H1 (cell line): ENCODE data around the gene HLA-DMB.

Experiments
- CHD2 ChIP-seq: IDR thresholded peaks from 2 replicates; pipeline ENCODE4 v1.6.1; 2012; ENCODE audit warnings: low read length, improper control_type of control experiment
- POLR2A ChIP-seq, 2 experiments: IDR thresholded peaks; 1 replicate in 1 of 2; 2 replicates in 1 of 2; pipeline ENCODE4 v1.6.1; 2011; ENCODE audit warnings: low read depth in 2 of 2, low read length in 2 of 2, mild to moderate bottlenecking in 2 of 2; ENCODE audit errors: control extremely low read depth in 1 of 2
- POLR2AphosphoS5 ChIP-seq: IDR thresholded peaks from 2 replicates; pipeline ENCODE4 v1.6.1; 2011; ENCODE audit warnings: low read depth, low read length
- RAD21 ChIP-seq, 2 experiments: IDR thresholded peaks in 1 of 2; conservative IDR thresholded peaks in 1 of 2; 2 replicates each; pipeline ENCODE4 v1.6.1; 2011; ENCODE audit warnings: low read depth in 2 of 2, low read length in 2 of 2, improper control_type of control experiment in 1 of 2, inconsistent platforms in 1 of 2, mild to moderate bottlenecking in 1 of 2, moderate library complexity in 1 of 2
- SIX5 ChIP-seq: IDR thresholded peaks from 2 replicates; pipeline ENCODE4 v1.6.1; 2011; ENCODE audit warnings: mild to moderate bottlenecking, low read depth, low read length
- SP4 ChIP-seq: IDR thresholded peaks from 2 replicates; pipeline ENCODE4 v1.6.1; 2012; ENCODE audit warnings: low read length, inconsistent platforms
- TF ChIP-seq, protein P1 (sequence below), 3 experiments: IDR thresholded peaks; 1 replicate in 2 of 3; 2 replicates in 1 of 3; pipeline versions ENCODE4 v1.5.1 to v1.6.1; 2011; ENCODE audit warnings: low read length in 3 of 3, mild to moderate bottlenecking in 3 of 3, inconsistent platforms in 2 of 3, low read depth in 1 of 3, moderate library complexity in 1 of 3; ENCODE audit not compliant: insufficient read depth in 1 of 3; ENCODE audit errors: control extremely low read depth in 1 of 3

DNA sequence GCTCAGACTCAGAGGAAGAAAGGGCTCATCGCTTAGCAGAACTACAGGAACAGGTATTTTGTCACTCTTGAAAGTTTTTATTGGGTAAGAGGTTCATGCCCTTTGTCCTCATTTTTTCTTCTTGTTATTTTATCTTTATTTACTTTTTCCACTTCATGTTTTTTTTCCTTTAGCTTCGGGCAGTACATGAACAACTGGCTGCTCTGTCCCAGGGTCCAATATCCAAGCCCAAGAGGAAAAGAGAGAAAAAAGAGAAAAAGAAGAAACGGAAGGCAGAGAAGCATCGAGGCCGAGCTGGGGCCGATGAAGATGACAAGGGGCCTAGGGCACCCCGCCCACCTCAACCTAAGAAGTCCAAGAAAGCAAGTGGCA, 37.1 kb upstream of the HLA-DMB start:
- TF ChIP-seq, protein P1, sequence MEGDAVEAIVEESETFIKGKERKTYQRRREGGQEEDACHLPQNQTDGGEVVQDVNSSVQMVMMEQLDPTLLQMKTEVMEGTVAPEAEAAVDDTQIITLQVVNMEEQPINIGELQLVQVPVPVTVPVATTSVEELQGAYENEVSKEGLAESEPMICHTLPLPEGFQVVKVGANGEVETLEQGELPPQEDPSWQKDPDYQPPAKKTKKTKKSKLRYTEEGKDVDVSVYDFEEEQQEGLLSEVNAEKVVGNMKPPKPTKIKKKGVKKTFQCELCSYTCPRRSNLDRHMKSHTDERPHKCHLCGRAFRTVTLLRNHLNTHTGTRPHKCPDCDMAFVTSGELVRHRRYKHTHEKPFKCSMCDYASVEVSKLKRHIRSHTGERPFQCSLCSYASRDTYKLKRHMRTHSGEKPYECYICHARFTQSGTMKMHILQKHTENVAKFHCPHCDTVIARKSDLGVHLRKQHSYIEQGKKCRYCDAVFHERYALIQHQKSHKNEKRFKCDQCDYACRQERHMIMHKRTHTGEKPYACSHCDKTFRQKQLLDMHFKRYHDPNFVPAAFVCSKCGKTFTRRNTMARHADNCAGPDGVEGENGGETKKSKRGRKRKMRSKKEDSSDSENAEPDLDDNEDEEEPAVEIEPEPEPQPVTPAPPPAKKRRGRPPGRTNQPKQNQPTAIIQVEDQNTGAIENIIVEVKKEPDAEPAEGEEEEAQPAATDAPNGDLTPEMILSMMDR (IDR thresholded peaks at IDR 0.05; ENCODE audit: control extremely low read depth in 1 of 3, insufficient read depth in 1 of 3, low read depth in 1 of 3, low read length in 3 of 3), result no peak
- TF ChIP-seq CHD2 (no peak), RAD21 (IDR thresholded peaks at IDR 0.05 in 1 of 2, conservative IDR thresholded peaks at IDR 0.05 in 1 of 2; ENCODE audit: low read depth in 2 of 2, low read length in 2 of 2) (no peak), SIX5 (no peak), POLR2AphosphoS5 (no peak), SP4 (no peak), POLR2A (IDR thresholded peaks at IDR 0.05; ENCODE audit: control extremely low read depth in 1 of 2, low read depth in 2 of 2, low read length in 2 of 2) (peak in 1 of 2 experiments; percentile 12; a peak in 1 of 3 replicates)
